ENCODE measurements around the gene CARHSP1.

GRCh38 chr16:8808613-8809353 is 60.0 kb downstream of the CARHSP1 start:
- TF ChIP-seq POLR2AphosphoS5 (IDR thresholded peaks at IDR 0.05; ENCODE audit: low read depth, low read length) (no peak), POLR2A (IDR thresholded peaks at IDR 0.05; ENCODE audit: low read depth, low read length) (no peak), TAF1 (IDR thresholded peaks at IDR 0.05; ENCODE audit: borderline replicate concordance, low read depth, low read length) (no peak)

Data from GM12892 (cell line).